CD4-positive, alpha-beta T cell treated with Interleukin-6 at 100 ng/mL for 8 hours (primary cell): Measurements from ENCODE around the gene GPR55.
A peak's percentile ranks its signal among the peaks of the same experiment; 100 is the strongest.

Experiments
- DNase-seq: peaks from one replicate; pipeline ENCODE4 v3.0.0-alpha.2; 2020; ENCODE audit warnings: mixed read lengths, low spot score

Gene GPR55

GRCh38 chr2:230919240-230919639 lies 5.8 kb downstream of the GPR55 start:
- DNase-seq, result no peak

GRCh38 chr2:230916218-230916617 lies 8.8 kb downstream of the GPR55 start:
- no peak for DNase-seq

GRCh38 chr2:230915319-230915718 lies 9.7 kb downstream of the GPR55 start:
- no peak for DNase-seq

DNA sequence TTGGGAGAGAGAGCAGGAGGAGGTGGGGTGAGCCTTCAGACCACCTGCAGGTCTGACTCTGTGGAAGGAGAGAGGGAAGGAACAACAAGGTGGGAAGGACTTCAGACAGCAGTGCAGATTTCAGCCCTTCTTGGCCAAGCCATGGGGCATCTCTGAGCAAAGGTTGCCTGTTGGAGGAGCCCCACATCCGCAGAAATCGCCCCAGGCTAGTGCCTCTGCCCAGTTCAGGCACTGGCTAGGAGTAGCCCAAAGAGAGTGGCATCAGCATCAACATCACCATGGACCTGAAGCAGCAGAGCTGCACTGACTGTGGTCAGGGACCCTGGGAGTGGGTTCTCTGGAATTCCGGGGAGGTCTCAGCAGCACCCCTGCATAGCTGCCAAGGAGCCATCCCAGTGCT lies 10.2 kb downstream of the GPR55 start:
- DNase-seq, result no peak

GRCh38 chr2:230913406-230914143 lies 11.5 kb downstream of the GPR55 start:
- no peak for DNase-seq

DNA sequence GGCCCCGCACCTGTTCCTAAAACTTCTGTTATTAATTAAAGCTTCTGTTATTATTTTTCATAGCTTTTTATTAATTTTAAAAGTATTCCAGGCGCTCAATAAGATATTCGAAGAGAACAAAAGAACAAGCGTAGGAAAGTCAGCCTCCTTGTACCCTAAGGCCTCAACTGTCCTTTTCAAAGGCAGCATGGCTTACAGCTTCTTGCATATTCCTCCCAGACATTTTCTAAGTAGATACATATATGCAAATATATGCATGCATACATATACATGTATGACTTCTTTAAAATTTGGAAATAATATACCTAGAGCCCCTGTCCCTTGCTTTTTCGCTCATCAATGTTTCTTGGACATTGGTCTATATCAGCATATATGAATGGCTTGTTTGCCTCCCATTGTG lies 12.3 kb downstream of the GPR55 start:
- no peak for DNase-seq

DNA sequence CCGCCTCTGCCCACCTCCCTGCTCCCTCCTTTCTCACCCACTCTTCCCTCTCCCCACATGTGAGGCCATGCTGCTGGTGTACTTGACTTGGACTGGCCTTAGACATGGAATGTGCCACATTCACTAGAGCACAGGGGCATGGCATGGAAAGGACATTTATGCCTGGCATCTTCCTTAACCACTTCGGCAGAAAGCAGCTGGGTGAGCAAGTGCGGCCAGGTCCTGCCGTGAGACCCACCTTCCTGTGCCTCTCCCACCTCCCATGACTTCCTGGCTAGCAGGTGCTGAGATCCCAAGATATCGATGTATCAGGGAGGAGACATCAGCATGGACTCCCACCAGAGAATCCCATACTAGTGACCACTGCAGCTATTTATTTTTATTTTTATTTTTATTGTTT lies 13.0 kb downstream of the GPR55 start:
- no peak for DNase-seq

GRCh38 chr2:230910546-230911177 lies 14.4 kb downstream of the GPR55 start:
- DNase-seq, result no peak

DNA sequence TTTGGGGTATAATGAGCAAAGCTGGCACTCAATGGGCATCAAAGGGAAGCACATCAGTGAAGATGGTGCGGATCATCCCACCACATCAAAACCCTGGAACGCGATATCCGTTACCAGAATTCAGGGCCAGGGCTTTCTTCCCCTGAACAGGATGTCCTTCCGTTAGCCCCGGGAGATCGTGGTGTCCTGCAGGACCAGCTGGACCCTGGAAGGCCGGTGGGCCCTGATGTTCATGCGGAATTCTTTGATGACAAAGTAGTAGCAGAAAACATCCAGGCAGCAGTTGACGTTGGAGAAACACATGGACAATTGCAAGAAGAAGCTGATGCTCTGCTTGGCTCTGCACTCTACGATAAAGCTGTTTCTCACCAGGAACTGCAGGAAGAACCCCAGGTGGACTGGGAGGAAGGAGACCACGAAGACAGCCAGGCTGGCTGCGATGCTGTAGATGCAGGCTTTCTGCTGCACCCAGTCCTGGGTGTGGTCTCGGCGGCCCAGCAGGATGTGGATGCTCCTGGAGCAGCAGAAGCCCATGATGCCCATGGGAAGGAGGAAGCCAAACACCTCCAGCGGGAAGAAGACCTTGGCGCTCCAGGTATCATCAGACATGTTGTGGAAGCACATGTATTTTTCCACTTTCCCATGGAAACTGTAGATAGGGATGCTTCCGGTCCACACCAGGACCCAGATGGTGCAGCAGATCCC lies 15.0 kb downstream of the GPR55 start:
- no peak for DNase-seq

DNA sequence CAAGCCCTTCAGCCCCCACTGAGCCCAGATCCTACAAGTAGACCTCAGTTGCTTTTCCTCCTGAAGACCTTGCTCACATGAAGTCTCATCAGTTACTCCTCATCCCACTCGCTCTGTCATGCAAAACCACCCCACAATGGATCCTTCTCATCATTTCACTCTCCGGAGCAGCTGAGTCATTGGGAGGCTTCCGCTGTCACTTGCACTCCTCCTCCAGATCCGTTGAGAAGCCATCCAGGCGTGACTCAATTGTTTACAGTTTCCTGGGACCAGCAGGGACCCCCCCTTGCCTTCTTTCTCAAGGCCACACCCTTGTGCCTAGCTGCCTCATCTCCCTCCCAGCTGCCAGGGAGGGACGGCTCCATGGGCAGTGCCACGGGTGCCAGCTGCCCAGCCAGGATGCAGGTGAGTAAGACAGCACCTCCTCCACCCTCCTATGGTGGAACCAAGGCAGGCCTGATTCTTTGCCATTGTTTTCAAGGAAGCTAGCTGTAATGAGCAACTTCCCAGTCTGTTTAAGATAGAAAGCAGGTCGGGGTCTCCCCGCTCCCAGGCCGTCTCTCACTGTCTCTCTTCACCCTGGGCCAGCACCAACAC lies 16.3 kb downstream of the GPR55 start:
- no peak for DNase-seq

DNA sequence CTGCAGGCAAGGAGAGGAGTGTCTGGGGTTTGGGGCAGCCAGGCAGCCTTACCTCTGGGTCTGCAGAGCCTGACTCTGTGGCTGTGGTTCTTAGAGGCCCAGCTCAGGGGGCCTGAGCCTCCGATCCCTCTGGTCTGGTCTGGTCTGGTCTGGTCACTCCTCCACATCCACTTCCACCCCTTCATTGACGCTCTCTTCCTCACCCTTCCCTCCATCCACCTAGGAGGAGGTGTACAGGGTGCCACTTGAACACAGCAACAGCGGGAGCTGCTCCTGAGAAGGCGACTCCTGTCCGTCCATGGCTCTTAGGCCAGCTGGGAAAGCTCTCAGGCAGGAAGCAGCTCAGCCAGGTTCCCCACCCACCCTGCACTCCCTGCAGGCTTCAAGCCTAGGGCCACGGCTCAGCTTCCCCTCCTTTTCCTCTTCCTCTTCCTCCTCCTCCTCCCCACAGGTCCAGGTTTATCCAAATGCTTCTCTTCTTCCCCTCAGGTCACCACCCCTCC lies 16.9 kb downstream of the GPR55 start:
- DNase-seq, result no peak

- DNase-seq, result no peak
These were observed 17.5 kb downstream of the GPR55 start for GRCh38 chr2:230907361-230908091.

- no peak for DNase-seq
These were observed 18.4 kb downstream of the GPR55 start for GRCh38 chr2:230906471-230907230.

- DNase-seq, result peak; percentile 77
These were observed 19.3 kb downstream of the GPR55 start for GRCh38 chr2:230905448-230906421.

GRCh38 chr2:230904856-230905447 lies 20.1 kb downstream of the GPR55 start:
- DNase-seq, result no peak

- no peak for DNase-seq
These were observed 21.6 kb downstream of the GPR55 start for GRCh38 chr2:230903231-230904150.

DNA sequence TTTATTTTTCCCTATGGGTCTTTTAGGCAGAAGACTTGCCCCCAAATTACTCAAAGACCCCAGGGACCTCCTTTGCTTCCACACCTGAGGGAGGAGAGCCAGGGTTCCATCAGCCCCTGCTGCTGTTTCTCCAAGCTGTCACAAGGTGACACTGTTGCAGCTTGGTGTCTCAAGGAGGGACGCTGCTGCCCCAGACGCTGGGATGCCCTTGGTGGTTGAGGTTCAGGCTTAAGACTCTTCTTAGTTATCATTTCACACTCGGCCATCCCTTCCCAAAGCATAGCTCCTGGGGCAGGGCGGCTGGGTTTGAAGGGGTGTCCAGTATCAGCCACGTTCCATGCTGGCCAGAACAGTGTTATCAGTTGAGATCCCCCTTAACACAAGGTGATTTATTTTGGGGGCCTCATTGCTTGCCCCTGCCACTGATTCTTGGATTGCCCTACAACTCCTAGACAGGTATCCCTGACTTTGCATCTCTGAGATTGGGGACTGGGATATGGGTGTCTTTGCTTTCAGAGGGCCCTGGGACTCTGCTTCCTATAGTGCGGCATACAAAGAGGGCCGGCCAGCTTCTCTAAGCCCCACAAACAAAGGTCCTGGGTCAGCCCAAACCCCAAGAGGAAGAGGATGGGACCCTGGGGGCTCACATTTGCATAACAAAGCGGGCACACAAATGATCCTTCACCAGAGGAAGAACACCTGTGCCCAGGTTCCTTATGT lies 22.7 kb downstream of the GPR55 start:
- peak; percentile 58 for DNase-seq

DNA sequence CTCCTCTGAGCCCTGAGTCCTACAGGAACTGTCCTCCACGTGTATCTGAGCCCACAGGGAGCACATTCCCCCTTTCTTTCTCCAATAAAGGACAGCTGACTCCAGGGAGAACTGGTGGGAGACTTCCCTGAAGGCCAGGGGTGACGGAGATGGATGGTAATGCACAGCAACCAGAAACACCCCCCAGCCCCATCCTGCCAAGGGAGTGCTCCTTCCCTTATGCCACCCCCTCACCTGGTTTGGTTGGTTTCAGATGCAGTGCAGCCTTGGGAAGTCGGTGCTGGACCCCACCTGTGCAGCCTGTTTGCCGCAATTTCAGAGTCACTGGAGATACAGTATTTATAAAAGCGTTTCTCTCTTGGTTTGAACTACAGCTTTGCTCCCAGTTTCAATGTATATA lies 24.0 kb downstream of the GPR55 start:
- DNase-seq, result no peak
